Hepatocyte (in vitro differentiated cells): Measurements from ENCODE around the gene KRTAP4-16. TPM values are rescaled to one million over a fixed set of nuclear protein-coding genes. Genes with fewer than 3 reads are reported as not detected.
"Not testable (repeated sequence)": the region's sequence is repeated elsewhere in the genome, so short reads cannot be mapped to it uniquely, and the experiment has no call there.

Experiments used
- DNase-seq: peaks from one replicate; pipeline ENCODE4 v3.0.0-alpha.2; 2016; ENCODE audit warnings: low spot score
- H2AFZ ChIP-seq: fragments of 200-600 bp; sonication (generic); 2 replicates; pipeline ENCODE4 v1.6.0; 2016; ENCODE audit warnings: antibody characterized with exemption, mild to moderate bottlenecking
- H3K27ac ChIP-seq: fragments of 200-600 bp; sonication (generic); 2 replicates; pipeline ENCODE4 v1.5.1; 2016; ENCODE audit warnings: mild to moderate bottlenecking
- H3K27me3 ChIP-seq: fragments of 200-600 bp; sonication (generic); 2 replicates; pipeline ENCODE4 v1.6.1; 2016
- H3K36me3 ChIP-seq: fragments of 200-600 bp; sonication (generic); replicated peaks from 2 replicates; pipeline ENCODE4 v1.5.1; 2016; ENCODE audit warnings: low read depth; ENCODE audit not compliant: insufficient read depth
- H3K4me1 ChIP-seq: fragments of 200-600 bp; sonication (generic); 2 replicates; pipeline ENCODE4 v1.5.1; 2016; ENCODE audit warnings: mild to moderate bottlenecking, moderate library complexity; ENCODE audit not compliant: insufficient read depth
- H3K4me2 ChIP-seq: fragments of 200-600 bp; sonication (generic); 2 replicates; pipeline ENCODE4 v1.6.0; 2016
- H3K4me3 ChIP-seq: fragments of 200-600 bp; sonication (generic); 2 replicates; pipeline ENCODE4 v1.5.1; 2016; ENCODE audit warnings: mild to moderate bottlenecking
- H3K79me2 ChIP-seq: fragments of 200-600 bp; sonication (generic); 2 replicates; pipeline ENCODE4 v1.6.0; 2017; ENCODE audit warnings: mild to moderate bottlenecking
- H3K9me2 ChIP-seq: fragments of 200-600 bp; sonication (generic); replicated peaks from 2 replicates; pipeline ENCODE4 v1.6.0; 2017; ENCODE audit warnings: mild to moderate bottlenecking; ENCODE audit not compliant: insufficient read depth
- H3K9me3 ChIP-seq: fragments of 200-600 bp; sonication (generic); 2 replicates; pipeline ENCODE4 v1.5.1; 2016; ENCODE audit warnings: low read depth, mild to moderate bottlenecking
- H4K20me1 ChIP-seq: fragments of 200-600 bp; sonication (generic); 2 replicates; pipeline ENCODE4 v1.6.0; 2016; ENCODE audit warnings: mild to moderate bottlenecking; ENCODE audit not compliant: insufficient read depth, poor library complexity, severe bottlenecking
- CTCF ChIP-seq: fragments of 200-600 bp; sonication (generic); IDR thresholded peaks from 2 replicates; pipeline ENCODE4 v1.5.1; 2016; ENCODE audit warnings: antibody characterized with exemption, mild to moderate bottlenecking; ENCODE audit not compliant: poor library complexity
- EZH2 ChIP-seq: fragments of 200-600 bp; sonication (generic); IDR thresholded peaks from 2 replicates; pipeline ENCODE4 v1.6.1; 2016; ENCODE audit warnings: antibody characterized with exemption, mild to moderate bottlenecking, borderline replicate concordance
- EZH2phosphoT487 ChIP-seq: fragments of 200-600 bp; sonication (generic); IDR thresholded peaks from one replicate; pipeline ENCODE4 v1.6.1; 2018; ENCODE audit warnings: antibody characterized with exemption, mild to moderate bottlenecking, low read depth, moderate library complexity; ENCODE audit not compliant: unreplicated experiment, severe bottlenecking
- WGBS: methylation state at CpG from one replicate; pipeline ENCODE4 v1.1.6; 2016; ENCODE audit warnings: low lambda C conversion rate; ENCODE audit errors: missing lambda C conversion rate; 5-methylcytosine and 5-hydroxymethylcytosine counted together
- polyA plus RNA-seq: library from polyadenylated mRNA; unstranded; fragments of >200 nt; fragmentation: Nextera tagmentation; extraction: Ambion mirVana; gene quantifications from 2 replicates; pipeline ENCODE4 v1.2.1, GENCODE V29; 2016
- total RNA-seq: library from RNA; depleted of rRNA; stranded (reverse); fragments of >200 nt; gene quantifications from 2 replicates; pipeline ENCODE4 v1.2.3, GENCODE V29; 2014

The KRTAP4-16 gene
- total and polyA plus RNA-seq, 2 experiments from 2014 or later, result not detected

GRCh38 chr17:41126412-41126811, 24.4 kb upstream of the KRTAP4-16 start:
- TF ChIP-seq EZH2phosphoT487 (no peak), EZH2 (no peak), CTCF (no peak)
- no peak overlapping the region for H3K4me3 ChIP-seq
- H3K27ac ChIP-seq, result no peak overlapping the region
- no peak overlapping the region for H3K4me2 ChIP-seq
- no peaks in the 10 kb centered on the region for H3K79me2 ChIP-seq
- no peaks in the 10 kb centered on the region for H3K9me2 ChIP-seq
- H3K36me3 ChIP-seq, result no peaks in the 10 kb centered on the region
- H3K27me3 ChIP-seq, result no peaks in the 10 kb centered on the region
- no peaks in the 10 kb centered on the region for H3K4me1 ChIP-seq
- no peak overlapping the region for H2AFZ ChIP-seq
- no peak for DNase-seq
- H4K20me1 ChIP-seq, result no peaks in the 10 kb centered on the region
- 95% methylated on average over 3 of the region's 3 CpGs for WGBS
- H3K9me3 ChIP-seq, result no peaks in the 10 kb centered on the region

GRCh38 chr17:41125064-41125463, 23.1 kb upstream of the KRTAP4-16 start:
- no peak for DNase-seq
- H3K79me2 ChIP-seq, result no peaks in the 10 kb centered on the region
- H3K4me2 ChIP-seq, result no peak overlapping the region
- H3K27me3 ChIP-seq, result no peaks in the 10 kb centered on the region
- H3K4me3 ChIP-seq, result no peak overlapping the region
- H3K9me2 ChIP-seq, result no peaks in the 10 kb centered on the region
- no peak overlapping the region for H2AFZ ChIP-seq
- H3K27ac ChIP-seq, result no peak overlapping the region
- no peaks in the 10 kb centered on the region for H4K20me1 ChIP-seq
- 93% methylated on average over 2 of the region's 2 CpGs for WGBS
- H3K36me3 ChIP-seq, result no peaks in the 10 kb centered on the region
- no peak for TF ChIP-seq EZH2phosphoT487
- TF ChIP-seq EZH2, result no peak
- TF ChIP-seq CTCF, result no peak
- no peaks in the 10 kb centered on the region for H3K4me1 ChIP-seq
- H3K9me3 ChIP-seq, result no peaks in the 10 kb centered on the region

GRCh38 chr17:41123991-41124371, 22.0 kb upstream of the KRTAP4-16 start, which contains the start of gene KRTAP4-12:
TSS of gene KRTAP4-12 (minus strand) at chr17:41124182. CDS start at chr17:41124122, 60 bp downstream.
- 77% methylated on average over 3 of the region's 3 CpGs for WGBS
- not testable (repeated sequence) for H4K20me1 ChIP-seq, H3K27ac ChIP-seq, H3K9me2 ChIP-seq, H3K79me2 ChIP-seq, H3K9me3 ChIP-seq, H3K4me1 ChIP-seq, H3K27me3 ChIP-seq, H2AFZ ChIP-seq, H3K4me3 ChIP-seq, DNase-seq, H3K36me3 ChIP-seq, H3K4me2 ChIP-seq

- DNase-seq, H3K4me1 ChIP-seq, H4K20me1 ChIP-seq, H3K36me3 ChIP-seq, H2AFZ ChIP-seq, H3K27me3 ChIP-seq, H3K9me3 ChIP-seq, H3K4me3 ChIP-seq, H3K27ac ChIP-seq, H3K4me2 ChIP-seq, H3K9me2 ChIP-seq, H3K79me2 ChIP-seq: not testable (repeated sequence)
- 89% methylated on average over 12 of the region's 12 CpGs for WGBS
Observed at GRCh38 chr17:41123292-41123990, 21.4 kb upstream of the KRTAP4-16 start.
